Activated T-cell treated with anti-CD3 and anti-CD28 coated beads, Interleukin-2, amount 50 U/mL, for 4 hours (primary cell): ENCODE measurements around the gene NR1H3. TPM values are rescaled to one million over a fixed set of nuclear protein-coding genes. Genes with fewer than 3 reads are reported as not detected.
"Not testable (repeated sequence)": the region's sequence is repeated elsewhere in the genome, so short reads cannot be mapped to it uniquely, and the experiment has no call there.

Experiments used
- ATAC-seq, 2 donors: fragments of 200-7000 bp; cut with Tn5 transposase; one replicate each; pipeline ENCODE4 v1.10.0; 2021
- DNase-seq: peaks from one replicate; pipeline ENCODE4 v3.0.0-alpha.2; 2020
- H3K27me3 Mint-ChIP-seq: one replicate; pipeline ENCODE4 v1.8.0; 2021; ENCODE audit warnings: low read depth, mixed read lengths
- H3K36me3 Mint-ChIP-seq: one replicate; pipeline ENCODE4 v1.8.0; 2022; ENCODE audit warnings: mixed read lengths; ENCODE audit not compliant: insufficient read depth
- H3K4me1 Mint-ChIP-seq: one replicate; pipeline ENCODE4 v1.8.0; 2021; ENCODE audit warnings: low read depth, mixed read lengths
- H3K4me3 Mint-ChIP-seq: one replicate; pipeline ENCODE4 v1.8.0; 2021; ENCODE audit warnings: mild to moderate bottlenecking, moderate library complexity, mixed read lengths
- H3K9me3 Mint-ChIP-seq: one replicate; pipeline ENCODE4 v1.8.0; 2021; ENCODE audit warnings: mixed read lengths
- total RNA-seq, 3 donors: library from RNA; stranded (reverse); gene quantifications; one replicate each; pipeline ENCODE4 v1.2.1, GENCODE V29; 2021

The NR1H3 gene
- total RNA-seq, 3 donors from 2014 or later = 8.5 to 10.3 (median 10.0) TPM

GRCh38 chr11:47289856-47290255, 32.1 kb downstream of the NR1H3 start:
- no peaks in the 10 kb centered on the region for H3K4me1 Mint-ChIP-seq
- peaks cover 48% of the 10 kb centered on the region for H3K36me3 Mint-ChIP-seq
- ATAC-seq = no peak
- DNase-seq = no peak
- H3K4me3 Mint-ChIP-seq = no peak overlapping the region
- H3K9me3 Mint-ChIP-seq = no peaks in the 10 kb centered on the region
- no peaks in the 10 kb centered on the region for H3K27me3 Mint-ChIP-seq

- ATAC-seq (no peak), DNase-seq (no peak)
- Mint-ChIP-seq H3K4me3 (no peak overlapping the region), H3K27me3 (no peaks in the 10 kb centered on the region), H3K36me3 (peaks cover 44% of the 10 kb centered on the region), H3K4me1 (no peaks in the 10 kb centered on the region), H3K9me3 (no peaks in the 10 kb centered on the region)
Observed at GRCh38 chr11:47295385-47295784, 37.6 kb downstream of the NR1H3 start.

GRCh38 chr11:47296045-47296444, 38.2 kb downstream of the NR1H3 start:
- ATAC-seq = no peak
- no peaks in the 10 kb centered on the region for H3K4me1 Mint-ChIP-seq

GRCh38 chr11:47299078-47299477, 41.3 kb downstream of the NR1H3 start:
- H3K27me3 Mint-ChIP-seq = no peaks in the 10 kb centered on the region
- ATAC-seq = no peak
- peaks cover 49% of the 10 kb centered on the region for H3K36me3 Mint-ChIP-seq
- DNase-seq = no peak
- H3K4me1 Mint-ChIP-seq = peaks cover 5% of the 10 kb centered on the region
- peaks cover 6% of the 10 kb centered on the region for H3K9me3 Mint-ChIP-seq
- H3K4me3 Mint-ChIP-seq = no peak overlapping the region

More at GRCh38 chr11:47296045-47296444, 38.2 kb downstream of the NR1H3 start:
- H3K36me3 Mint-ChIP-seq = peaks cover 42% of the 10 kb centered on the region
- no peaks in the 10 kb centered on the region for H3K27me3 Mint-ChIP-seq
- no peak for DNase-seq
- no peak overlapping the region for H3K4me3 Mint-ChIP-seq
- H3K9me3 Mint-ChIP-seq = no peaks in the 10 kb centered on the region

GRCh38 chr11:47302853-47303252, 45.1 kb downstream of the NR1H3 start:
- no peak for DNase-seq
- Mint-ChIP-seq H3K4me3 (no peak overlapping the region), H3K4me1 (peaks cover 5% of the 10 kb centered on the region), H3K9me3 (peaks cover 6% of the 10 kb centered on the region), H3K27me3 (no peaks in the 10 kb centered on the region), H3K36me3 (peaks cover 50% of the 10 kb centered on the region)
- no peak for ATAC-seq

- Mint-ChIP-seq H3K4me1 (peaks cover 5% of the 10 kb centered on the region), H3K36me3 (peaks cover 47% of the 10 kb centered on the region), H3K27me3 (no peaks in the 10 kb centered on the region), H3K9me3 (peaks cover 6% of the 10 kb centered on the region), H3K4me3 (no peak overlapping the region)
- ATAC-seq (no peak), DNase-seq (no peak)
Observed at GRCh38 chr11:47305734-47306483, 48.1 kb downstream of the NR1H3 start.

- Mint-ChIP-seq H3K4me3 (no peak overlapping the region), H3K4me1 (peaks cover 5% of the 10 kb centered on the region), H3K36me3 (peaks cover 43% of the 10 kb centered on the region), H3K9me3 (peaks cover 6% of the 10 kb centered on the region), H3K27me3 (no peaks in the 10 kb centered on the region)
- ATAC-seq (no peak), DNase-seq (no peak)
Observed at GRCh38 chr11:47306484-47306844, 48.7 kb downstream of the NR1H3 start.

GRCh38 chr11:47308050-47308823, 50.4 kb downstream of the NR1H3 start:
- Mint-ChIP-seq H3K27me3 (no peaks in the 10 kb centered on the region), H3K4me3 (no peak overlapping the region), H3K4me1 (peaks cover 1% of the 10 kb centered on the region), H3K9me3 (no peaks in the 10 kb centered on the region), H3K36me3 (peaks cover 31% of the 10 kb centered on the region)
- DNase-seq (no peak), ATAC-seq (no peak)

- Mint-ChIP-seq H3K4me1 (peaks cover 6% of the 10 kb centered on the region), H3K9me3 (no peaks in the 10 kb centered on the region), H3K4me3 (no peak overlapping the region), H3K27me3 (no peaks in the 10 kb centered on the region), H3K36me3 (peaks cover 21% of the 10 kb centered on the region)
- DNase-seq (no peak), ATAC-seq (no peak)
Observed at GRCh38 chr11:47314992-47315391, 57.2 kb downstream of the NR1H3 start.

- H3K4me3 Mint-ChIP-seq, DNase-seq, H3K4me1 Mint-ChIP-seq, ATAC-seq, H3K27me3 Mint-ChIP-seq, H3K9me3 Mint-ChIP-seq: not testable (repeated sequence)
- peaks cover 26% of the 10 kb centered on the region for H3K36me3 Mint-ChIP-seq
Observed at GRCh38 chr11:47316501-47316900, 58.7 kb downstream of the NR1H3 start.

- H3K4me1 Mint-ChIP-seq = peaks cover 6% of the 10 kb centered on the region
- ATAC-seq = no peak
- no peak overlapping the region for H3K4me3 Mint-ChIP-seq
- H3K27me3 Mint-ChIP-seq = no peaks in the 10 kb centered on the region
- H3K36me3 Mint-ChIP-seq = peaks cover 29% of the 10 kb centered on the region
- DNase-seq = no peak
- H3K9me3 Mint-ChIP-seq = no peaks in the 10 kb centered on the region
Observed at GRCh38 chr11:47317064-47317828, 59.5 kb downstream of the NR1H3 start.

GRCh38 chr11:47318166-47318565, 60.4 kb downstream of the NR1H3 start:
- no peak for DNase-seq
- no peak for ATAC-seq
- H3K36me3 Mint-ChIP-seq = peaks cover 29% of the 10 kb centered on the region
- H3K9me3 Mint-ChIP-seq = no peaks in the 10 kb centered on the region
- no peak overlapping the region for H3K4me3 Mint-ChIP-seq
- H3K27me3 Mint-ChIP-seq = no peaks in the 10 kb centered on the region
- peaks cover 5% of the 10 kb centered on the region for H3K4me1 Mint-ChIP-seq
